NCI-H226 (cell line): ENCODE results near the gene ISM1.
A peak's percentile ranks its signal among the peaks of the same experiment; 100 is the strongest.
"Not testable (repeated sequence)": the region's sequence is repeated elsewhere in the genome, so short reads cannot be mapped to it uniquely, and the experiment has no call there.

Experiments
- DNase-seq: peaks from one replicate; pipeline ENCODE4 v3.0.0-alpha.2; 2015

The ISM1 gene

DNA sequence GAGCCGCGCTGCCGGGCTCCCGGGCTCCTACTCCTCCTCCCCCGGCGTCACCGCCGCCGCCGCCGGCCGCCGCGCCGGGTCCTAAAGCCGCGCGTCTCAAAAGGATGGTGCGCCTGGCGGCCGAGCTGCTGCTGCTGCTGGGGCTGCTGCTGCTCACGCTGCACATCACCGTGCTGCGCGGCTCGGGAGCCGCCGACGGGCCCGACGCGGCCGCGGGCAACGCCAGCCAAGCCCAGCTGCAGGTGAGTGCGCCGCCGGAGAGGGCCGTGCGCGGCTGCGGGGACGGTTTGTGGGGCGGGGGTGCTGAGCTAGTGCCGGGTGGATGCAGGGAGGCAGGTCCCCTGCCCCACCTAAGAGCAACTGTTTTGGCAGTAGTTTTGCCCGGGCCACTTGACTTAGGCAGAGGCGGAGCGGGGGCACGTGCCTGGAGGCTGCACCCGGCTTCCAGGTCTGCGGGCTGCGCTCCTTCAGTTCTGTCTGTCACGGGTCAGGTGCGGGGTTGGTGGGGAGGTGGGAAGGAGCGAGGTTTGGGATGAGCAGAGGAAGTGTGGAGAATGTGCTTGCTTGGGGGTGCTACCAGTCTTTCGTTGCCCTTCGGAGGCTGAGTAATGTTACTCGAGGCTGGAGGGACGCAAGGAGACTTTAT, 722 bp downstream of the ISM1 start:
- DNase-seq, result peak; percentile 23

DNA sequence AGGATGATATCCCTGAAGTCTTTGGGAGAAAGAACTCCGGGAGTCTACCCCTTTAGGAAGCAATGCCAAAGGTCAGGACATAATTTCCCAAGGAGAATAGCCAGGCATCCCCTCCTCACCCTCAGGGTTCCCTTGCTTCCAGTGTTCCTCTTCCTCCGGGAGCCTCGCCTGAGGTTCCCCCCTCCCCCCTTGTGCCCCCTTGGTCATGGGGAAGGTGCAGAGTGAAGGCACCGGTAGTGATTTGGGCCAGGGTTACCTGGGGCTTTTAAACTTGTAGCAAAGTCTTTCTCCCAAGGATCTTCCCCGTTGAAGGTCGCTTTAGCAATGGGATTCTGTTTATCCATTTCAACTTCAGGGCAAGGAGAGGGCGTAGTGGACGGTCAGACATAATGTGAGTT, 1.2 kb downstream of the ISM1 start:
- DNase-seq, result no peak

DNA sequence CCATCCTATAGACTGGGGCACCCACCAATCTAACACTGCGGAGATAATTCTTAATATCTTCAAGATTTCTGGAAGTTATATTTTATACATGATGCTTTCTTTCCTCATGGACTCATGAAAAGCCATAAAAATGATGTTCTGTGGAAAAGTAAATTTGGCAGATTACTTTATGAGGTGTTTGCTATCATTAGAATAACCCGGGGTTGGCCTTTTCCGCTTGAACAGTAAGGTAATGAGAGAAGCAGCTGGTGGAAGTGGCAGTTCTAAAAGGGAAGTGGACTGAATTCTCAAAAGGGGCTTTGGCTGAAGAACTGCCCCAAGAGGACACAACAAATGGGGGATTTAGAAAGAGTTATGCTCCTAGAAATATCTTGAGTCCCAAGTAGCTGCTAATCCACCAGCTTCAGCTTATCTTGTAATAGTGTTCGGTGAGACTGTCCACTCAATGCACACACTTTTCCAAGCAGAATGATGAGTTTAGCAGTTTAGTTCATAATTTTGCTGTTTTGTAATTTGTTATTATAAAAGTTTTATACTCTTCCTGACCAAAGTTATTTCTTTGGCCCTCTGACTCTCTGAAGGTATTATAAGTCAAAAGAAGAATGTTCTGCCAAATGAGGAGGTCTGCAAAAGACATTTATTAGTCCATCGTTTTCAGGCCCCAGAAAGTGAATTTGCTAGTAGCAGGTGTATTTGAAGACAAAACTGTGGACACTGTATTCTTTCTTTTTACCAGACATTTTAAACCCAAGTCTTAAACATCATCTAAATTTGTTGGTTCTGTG, 2.9 kb downstream of the ISM1 start:
- DNase-seq, result no peak

DNA sequence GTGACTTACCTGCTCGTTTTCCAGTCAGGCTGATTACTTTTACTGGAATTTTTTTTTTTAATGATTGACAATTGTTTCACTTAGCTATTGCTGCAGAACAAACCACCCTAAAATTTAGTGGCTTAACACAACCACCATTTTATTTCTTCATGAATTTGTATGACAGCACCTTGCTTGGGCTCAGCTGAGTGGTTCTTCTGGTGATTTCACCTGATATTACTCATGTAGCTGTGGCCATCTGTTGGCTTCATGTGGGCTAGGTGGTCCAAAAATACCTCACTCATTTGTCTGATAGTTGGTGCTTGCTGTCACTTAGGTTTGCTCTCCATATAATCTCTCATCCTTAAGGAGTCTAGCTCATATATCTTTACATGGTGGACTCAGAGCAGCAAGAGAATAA, 5.3 kb downstream of the ISM1 start:
- no peak for DNase-seq

DNA sequence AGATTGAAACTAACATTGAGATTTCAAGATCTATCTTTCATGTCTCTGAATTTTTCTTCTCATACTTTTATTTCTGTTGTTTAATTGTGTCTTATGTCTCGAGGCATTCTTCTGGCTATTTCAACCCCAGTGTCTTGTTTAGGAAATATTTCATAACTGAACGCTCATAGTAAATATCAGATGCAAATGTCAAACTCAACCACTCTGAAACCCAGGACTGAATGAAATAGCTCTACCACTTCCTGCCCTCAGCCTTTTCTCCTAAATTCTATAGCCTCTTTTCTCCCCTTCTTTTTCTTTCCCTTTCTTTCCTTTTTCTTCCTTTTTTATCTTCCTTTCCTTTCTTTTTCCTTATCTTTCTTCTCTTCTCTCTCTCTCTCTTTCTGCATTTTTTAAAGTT, 7.7 kb downstream of the ISM1 start:
- DNase-seq, result no peak

DNA sequence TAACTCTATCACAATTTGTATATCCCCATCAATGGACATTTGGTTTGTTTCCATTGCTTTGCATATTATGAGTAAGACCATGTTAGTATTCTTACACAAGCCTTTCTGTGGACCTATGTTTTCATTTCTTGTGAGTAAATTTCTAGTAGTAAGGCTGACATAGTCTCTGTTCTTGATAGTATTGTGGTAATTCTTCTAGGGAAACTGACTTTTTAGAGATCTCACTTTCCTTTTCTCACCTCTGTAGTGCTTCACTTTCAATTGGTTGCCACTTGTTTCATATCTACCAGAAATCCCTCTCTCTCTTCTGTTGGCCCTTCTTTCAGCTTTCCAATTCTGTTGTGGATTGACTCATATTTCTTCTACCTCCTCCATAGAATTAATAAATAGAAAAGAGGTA, 8.5 kb downstream of the ISM1 start:
- DNase-seq, result no peak

DNA sequence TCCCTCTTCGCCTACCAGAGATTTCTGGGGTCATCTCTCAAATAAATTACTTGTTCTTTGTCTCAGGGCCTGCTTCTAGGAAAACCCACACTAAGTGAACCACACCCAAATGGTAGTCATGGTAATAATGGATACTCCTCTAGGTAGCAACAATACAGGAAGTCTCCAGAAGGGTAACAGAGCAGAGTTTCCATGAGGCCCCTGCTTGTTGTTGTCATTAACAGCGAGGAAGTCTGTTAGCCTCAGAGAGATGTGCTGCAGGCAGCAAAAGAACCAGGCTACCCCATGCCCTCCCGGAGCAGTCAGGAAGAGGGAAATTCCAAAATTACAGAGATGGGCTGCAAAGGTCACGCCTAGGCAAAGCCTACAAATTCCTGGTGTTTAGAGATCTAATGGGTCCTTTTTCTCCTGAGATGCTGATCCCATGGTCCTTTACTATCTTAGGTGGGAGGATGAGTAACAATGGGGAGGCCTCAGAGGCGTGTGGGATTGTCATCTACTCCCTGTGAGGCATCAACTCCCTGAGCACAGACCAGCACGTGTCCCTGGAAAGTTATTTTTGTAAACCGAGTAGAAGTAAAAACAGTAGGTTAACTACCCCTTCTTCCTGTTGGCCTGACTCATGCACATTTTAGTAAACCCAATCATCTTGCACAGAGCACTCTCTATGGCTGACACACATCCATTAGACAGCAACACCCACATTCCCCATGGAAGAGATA, 10.1 kb downstream of the ISM1 start:
- DNase-seq, result peak; percentile 69

DNA sequence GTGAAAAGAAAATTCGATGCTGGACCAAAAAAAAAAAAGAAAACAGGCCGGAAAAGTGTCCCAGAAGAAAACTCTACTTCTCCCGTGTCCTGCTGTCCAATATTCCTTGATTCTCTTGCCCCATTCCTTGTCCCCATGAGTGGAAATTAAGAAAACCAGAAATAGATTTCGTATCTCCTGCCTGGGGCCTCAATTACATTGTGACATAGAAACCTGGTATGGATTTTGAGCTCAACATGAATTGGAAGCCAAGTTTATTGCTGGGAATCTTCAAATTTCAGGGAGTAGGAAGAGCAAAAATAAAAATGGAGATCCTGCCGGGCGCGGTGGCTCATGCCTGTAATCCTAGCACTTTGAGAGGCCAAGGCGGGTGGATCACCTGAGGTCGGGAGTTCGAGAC, 11.9 kb downstream of the ISM1 start:
- no peak for DNase-seq

DNA sequence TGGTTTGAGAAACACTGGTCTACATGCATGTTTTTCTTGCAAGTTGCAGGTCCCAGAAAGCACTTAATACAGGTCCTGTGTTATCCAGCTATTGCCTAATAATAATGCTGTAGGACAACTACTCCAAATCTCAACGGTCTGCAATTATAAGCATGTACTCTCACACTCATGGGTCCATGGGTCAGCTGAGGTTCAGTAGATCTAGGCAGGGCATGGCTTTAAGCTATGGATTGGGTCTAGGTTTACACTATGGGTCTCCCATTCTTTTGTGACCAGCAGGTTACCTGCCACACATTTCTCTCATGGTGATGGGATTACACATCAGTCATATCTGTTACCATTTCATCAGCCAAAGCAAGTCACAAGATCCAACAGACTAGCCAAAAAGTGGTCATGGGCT, 13.9 kb downstream of the ISM1 start:
- no peak for DNase-seq

DNA sequence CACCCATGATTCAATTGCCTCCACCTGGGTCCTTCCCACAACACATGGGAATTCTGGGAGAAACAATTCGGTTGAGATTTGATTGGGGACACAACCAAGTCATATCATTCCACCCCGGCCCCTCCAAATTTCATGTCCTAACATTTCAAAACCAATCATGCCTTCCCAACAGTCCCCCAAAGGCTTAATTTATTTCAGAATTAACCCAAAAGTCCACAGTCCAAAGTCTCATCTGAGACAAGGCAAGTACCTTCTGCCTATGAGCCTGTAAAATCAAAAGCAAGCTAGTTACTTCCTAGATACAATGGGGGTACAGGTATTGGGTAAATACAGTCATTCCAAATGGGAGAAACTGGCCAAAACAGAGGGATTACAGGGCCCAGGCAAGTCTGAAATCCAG, 15.3 kb downstream of the ISM1 start:
- not testable (repeated sequence) for DNase-seq

DNA sequence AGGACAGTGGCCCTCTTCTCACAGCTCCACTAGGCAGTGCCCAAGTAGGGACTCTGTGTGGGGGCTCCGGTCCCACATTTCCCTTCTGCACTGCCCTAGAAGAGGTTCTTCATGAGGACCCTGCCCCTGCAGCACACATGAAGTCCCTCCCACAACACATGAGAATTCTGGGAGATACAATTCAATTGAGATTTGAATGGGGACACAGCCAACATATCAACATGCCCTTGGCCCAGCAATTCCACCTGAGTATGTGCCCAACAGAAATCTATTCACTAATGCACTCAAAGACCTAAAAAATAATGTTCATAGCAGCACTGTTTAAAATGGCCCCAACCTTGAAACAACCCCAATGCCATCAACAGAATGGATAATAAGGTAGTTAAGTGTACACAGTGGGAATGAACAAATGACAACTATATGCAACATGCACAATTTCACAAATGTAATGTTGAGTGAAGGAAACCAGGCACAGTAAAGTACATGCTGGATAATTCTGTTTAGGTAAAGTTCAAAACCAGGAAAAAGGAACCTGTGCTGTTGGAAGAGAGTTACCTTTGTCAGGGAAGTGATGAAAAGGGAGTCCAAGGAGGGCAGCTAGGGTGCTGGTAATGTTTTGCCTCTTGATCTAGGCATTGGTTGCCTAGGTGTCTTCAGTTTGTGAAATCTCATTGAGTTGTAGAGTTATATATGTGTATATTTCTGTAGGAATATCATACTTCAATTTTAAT, 16.1 kb downstream of the ISM1 start:
- no peak for DNase-seq

DNA sequence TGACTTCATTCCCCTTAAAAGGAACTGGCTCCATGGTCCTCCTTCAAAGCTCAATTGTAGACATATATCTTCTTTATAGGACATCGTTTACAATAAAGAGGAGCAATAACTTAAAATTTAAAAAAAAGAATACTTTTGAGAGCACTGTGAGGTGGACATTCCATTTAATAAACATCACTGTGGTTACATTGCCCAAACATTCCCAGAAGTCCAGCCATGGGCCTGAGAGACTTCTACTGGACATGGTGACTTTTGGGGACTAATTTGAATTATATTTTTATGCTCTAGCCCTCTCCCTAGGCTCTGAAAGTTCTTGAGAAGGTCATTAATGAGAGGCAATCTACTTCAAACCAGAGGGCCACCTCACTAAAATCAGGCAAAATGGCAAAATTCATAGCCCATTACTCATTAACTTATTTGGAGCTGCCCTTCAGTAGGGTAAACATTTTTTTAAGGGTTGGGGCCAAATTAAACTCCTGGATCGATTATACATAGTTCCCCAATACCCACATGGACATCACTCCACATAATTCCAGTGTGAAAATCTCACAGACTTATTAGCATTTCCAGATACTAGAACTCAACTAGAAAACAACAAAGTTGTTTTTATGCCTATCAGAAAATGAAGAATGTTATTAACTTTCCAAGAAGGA, 17.1 kb downstream of the ISM1 start:
- DNase-seq, result no peak

DNA sequence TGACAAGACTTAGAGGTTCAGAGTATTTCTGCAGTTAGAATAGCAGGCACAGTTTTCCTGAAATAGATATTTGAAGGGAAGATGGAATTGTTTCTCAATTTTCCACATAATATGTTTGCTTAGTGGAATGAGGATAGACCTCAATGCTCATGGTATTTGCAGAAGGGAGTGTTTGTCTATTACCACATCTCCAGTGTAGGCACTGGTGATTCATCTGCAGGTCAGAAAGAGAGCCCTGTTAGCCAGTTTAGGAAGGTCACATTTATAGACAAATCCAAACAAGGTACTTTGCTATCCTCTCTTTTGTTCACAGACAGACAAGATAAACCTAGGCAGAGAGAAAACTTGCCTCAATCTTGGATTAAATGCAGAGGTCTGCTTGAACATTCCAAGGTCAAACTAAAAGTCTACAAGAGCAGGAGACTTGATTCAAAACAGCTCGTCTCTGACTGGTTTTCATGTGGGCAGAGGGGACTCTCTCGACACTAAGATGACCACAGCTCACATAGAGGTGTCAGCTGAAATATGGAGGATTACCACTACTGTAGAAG, 22.8 kb downstream of the ISM1 start:
- peak; percentile 8 for DNase-seq

DNA sequence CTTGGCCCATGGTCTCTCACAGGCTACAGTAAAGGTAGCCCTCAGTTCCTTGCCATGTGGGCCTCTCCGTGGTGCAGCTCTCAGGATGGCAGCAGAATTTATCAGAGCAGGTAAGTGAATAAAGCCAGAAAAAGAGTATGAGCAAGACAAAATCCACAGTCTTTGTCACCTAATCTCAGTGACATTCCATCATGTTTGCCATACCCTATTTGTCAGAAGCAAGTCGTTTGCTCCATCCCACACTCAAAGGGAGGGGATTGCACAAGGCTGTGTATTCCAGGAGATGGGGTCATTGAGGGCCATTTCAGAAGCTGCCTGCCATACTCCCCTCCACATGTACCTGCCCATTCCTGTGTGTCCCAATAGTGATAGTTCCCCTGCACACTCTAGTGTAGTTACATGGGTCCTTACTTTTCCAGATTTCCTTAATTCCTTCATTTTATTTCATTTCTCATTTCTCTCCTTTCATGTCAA, 24.2 kb downstream of the ISM1 start:
- no peak for DNase-seq

DNA sequence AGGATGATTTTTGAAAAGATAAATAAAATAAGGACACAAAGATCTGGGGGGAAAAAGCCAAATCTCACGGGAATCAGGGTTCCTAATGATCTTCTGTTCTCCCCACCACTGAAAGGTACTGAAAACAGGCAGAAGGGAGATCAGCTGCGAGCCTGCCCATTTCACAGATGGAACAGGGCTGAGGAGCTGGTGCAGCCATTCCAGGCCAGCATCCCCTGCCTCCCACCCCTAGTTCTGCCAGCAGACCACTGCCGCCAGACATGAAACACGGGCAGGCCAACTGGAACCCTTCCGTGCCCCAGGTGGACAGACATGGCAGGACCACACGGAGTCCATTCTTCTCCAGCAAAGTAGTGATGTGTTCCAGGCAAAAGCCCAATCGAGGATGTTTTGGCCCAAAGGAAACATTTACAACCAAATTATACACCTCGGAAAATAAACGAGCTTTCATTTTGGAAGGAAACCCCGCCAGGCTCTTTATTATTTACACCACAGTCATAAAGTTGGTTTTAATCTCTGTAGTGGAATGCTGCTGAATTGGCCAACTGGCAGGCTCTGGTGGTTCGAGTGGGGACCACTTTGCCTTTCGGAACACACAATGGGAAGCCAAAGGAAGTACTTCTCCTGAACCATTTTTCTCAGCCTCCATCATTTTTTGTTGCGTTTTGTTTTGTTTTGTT, 28.2 kb downstream of the ISM1 start:
- no peak for DNase-seq

DNA sequence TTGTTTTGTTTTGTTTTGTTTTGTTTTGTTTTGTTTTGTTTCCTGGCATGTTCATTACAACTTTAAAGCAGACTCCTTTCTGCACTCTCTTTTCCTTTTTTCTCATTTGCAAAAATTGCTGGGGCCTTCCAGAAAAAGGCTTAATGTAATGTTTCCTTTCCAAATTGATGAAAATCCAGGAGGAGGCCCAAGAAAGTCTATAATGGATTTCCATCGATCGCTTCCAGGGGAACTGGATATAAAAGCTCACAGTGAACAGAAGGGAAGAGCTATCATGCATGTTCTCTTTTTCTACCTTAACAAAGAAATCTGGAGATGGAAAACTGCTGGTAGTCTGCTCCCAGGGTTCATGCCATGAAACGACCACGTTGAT, 28.7 kb downstream of the ISM1 start:
- DNase-seq, result no peak

DNA sequence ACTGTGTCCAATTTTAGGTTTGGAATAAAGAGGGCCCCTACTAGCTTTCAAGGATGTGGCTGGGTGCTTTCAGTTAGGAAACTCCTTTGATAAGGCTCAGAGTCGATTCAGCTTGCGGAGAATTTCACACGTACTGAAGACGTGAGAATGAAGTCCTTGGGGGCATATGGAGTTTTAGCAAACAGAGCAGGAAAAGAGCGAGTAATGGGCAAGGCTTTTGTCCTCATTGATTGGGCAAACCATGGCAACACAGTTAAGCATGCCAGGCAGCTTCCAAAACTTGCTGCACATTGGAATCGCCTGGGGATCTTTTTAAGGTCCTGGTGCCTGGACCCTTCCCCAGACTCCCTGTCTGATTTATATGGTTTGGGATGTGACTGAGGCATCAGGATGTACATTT, 29.2 kb downstream of the ISM1 start:
- no peak for DNase-seq

DNA sequence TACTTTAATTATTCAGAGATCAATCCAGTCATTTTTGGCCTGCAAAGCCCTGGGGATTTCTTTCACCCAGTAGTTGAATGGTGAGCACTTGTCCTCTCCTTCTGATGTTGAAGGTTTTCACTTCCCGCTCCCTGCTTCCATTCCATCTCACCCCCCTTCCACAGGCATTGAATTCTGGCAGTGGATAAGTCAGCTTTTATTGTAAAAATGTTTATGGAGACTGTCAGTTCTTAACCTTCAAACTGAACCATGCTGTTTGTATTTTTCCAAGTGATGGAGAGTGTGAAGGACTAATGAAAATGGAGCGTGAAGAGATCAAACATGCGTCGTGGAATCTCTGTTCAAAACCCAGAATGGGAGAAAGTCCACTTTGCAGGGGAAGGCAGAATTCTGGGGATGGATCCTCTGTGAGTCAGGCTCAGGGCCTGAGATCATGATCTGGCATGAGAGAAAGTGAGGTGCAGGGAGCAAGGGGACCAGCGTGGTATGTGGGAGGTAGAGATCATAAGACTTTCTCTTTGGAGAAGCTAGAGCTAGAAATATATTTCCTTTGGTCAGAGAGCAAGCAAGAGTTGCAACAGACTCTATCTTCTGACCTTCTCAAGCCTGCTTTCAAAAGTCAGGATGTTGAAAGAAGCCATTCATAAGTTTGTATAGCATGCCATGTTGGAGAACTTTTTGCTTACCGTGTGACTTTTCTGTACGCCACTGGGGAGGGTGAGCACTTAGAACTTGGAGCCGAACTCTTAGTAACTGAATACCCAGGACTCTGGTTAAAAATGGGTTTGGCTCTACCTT, 30.2 kb downstream of the ISM1 start:
- no peak for DNase-seq

DNA sequence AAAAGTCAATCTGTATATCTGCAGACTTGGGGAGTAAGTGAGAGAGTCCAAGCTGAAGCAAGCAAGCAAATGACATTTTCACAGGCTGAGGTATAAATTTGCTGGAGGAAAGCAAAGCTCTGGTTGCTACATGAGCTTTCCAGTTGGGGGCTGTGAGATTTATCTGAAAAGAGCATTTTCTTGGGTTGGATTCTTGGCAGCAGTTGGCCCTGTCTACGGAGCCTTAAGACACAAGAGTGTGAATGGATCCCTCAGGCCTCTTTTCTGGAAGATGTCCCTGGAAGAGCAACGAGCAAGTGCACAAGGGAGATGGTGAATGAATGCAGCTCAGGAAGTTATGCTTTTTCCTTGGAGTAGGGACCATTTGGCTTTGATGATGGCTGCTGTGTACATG, 30.8 kb downstream of the ISM1 start:
- no peak for DNase-seq

DNA sequence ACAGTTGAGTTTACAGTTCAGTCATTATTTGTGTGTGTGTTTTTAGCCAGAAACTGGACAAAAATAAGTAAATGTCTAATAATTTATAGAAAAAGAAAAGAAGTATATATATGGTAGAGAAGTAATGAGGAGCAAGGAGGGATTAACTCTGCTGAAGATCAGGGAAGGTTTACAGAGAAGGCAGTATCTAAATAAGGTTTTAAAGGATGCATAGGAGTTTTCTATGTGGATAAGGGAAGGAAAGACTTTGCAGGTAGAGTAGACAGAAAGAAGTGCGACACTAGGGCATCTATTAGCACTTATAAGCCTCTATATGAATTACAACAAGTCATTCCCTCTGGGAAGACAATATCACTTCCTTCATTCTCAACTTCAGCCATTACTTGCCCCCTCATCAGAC, 34.3 kb downstream of the ISM1 start:
- DNase-seq, result no peak

DNA sequence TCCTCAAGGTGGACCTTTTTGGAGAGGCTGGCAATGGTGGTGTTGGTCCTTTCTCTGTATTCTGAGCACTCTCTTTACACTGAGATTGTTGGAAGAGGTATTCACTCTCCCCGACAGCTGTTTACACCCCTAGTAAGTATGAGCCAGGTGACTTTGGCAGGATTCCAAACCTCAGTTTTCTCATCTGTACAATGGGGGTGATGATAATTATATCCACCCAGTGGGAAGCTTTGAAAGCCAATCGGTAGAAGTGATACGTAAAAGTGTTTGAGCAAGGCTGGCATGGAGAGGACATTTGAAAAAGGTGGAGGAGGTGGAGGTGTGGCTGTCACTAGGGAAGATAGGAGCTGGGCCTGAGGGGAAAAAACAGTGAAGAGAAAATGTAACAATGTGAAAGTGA, 35.5 kb downstream of the ISM1 start:
- no peak for DNase-seq
